HUES64 (cell line): Measurements from ENCODE around the gene PPP1R9B.
A peak's percentile ranks its signal among the peaks of the same experiment; 100 is the strongest.

Experiments used
- H3K27ac ChIP-seq: 2 replicates; pipeline ENCODE4 v1.7.0; 2013; ENCODE audit warnings: low read depth, low read length, inconsistent platforms
- H3K27me3 ChIP-seq: 2 replicates; pipeline ENCODE4 v1.6.1; 2013; ENCODE audit warnings: mild to moderate bottlenecking, low read length; ENCODE audit not compliant: insufficient read depth
- H3K36me3 ChIP-seq: 2 replicates; pipeline ENCODE4 v1.6.1; 2013; ENCODE audit warnings: mild to moderate bottlenecking, low read length; ENCODE audit not compliant: insufficient read depth
- H3K4me1 ChIP-seq: 2 replicates; pipeline ENCODE4 v1.6.1; 2013; ENCODE audit warnings: mild to moderate bottlenecking, low read length, moderate library complexity; ENCODE audit not compliant: insufficient read depth
- H3K4me3 ChIP-seq: 2 replicates; pipeline ENCODE4 v1.5.1; 2013; ENCODE audit warnings: mild to moderate bottlenecking, low read length, moderate library complexity
- H3K9ac ChIP-seq: 2 replicates; pipeline ENCODE4 v1.6.1; 2013; ENCODE audit warnings: mild to moderate bottlenecking, low read depth, low read length
- H3K9me3 ChIP-seq: 2 replicates; pipeline ENCODE4 v1.6.1; 2013; ENCODE audit warnings: low read depth, low read length; ENCODE audit not compliant: insufficient read depth
- WGBS: fragments of 150-250, 120-280 bp; methylation state at CpG from one replicate; pipeline ENCODE4 v1.1.7; 2013; ENCODE audit warnings: missing lambda C conversion rate; 5-methylcytosine and 5-hydroxymethylcytosine counted together

The PPP1R9B gene

GRCh38 chr17:50135316-50136095, 15.0 kb downstream of the PPP1R9B start:
- Histone ChIP-seq H3K27ac (no peak overlapping the region), H3K4me3 (no peak overlapping the region), H3K27me3 (peaks cover 5% of the 10 kb centered on the region), H3K9ac (no peak overlapping the region), H3K9me3 (no peaks in the 10 kb centered on the region), H3K4me1 (peaks cover 27% of the 10 kb centered on the region), H3K36me3 (peaks cover 34% of the 10 kb centered on the region)
- 93% methylated on average over 16 of the region's 16 CpGs for WGBS

DNA sequence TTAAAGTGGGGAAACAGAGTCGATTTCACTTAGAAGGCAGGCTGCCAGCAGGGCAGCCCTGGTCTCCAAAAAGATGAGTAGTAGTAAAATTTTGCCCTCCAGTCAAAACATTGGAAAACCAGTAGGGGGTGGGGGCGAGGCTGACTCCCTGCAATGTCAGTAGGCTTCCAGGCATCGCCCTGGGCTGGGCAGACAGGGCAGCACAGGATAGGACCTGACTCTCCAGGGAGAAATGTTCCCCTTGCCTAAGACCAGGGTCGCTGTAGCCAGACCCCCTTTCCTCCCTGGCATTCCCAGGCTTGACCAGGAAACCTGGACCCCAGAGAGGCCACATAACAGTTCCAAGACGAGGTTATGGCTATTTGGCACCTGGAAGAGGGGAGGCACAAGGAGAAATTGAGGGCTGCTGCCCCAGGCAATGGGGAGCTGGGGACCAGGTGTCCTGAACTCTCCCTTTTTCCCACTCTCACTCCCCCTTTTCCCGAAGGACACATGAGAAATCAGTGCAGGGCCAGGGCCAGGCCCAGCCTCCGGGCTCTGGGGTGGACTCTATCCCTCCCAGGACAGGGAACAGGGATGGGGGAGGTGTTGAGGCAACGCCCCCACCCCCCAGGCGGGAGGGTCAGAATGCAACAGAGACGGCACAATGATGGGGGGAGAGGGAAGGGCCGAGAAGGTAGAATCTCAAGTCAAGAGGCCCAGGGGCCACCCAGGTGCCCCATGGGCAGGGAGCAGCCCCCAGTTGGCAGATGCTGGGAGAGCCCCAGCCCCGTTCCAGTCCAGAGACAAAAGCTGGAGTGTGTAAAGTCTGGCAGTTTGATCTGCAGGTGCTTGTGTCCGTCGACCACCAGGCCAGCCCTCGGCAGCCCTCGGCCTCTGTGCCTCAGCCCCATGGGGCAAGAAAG, 16.0 kb downstream of the PPP1R9B start:
- Histone ChIP-seq H3K4me3 (no peak overlapping the region), H3K9me3 (no peaks in the 10 kb centered on the region), H3K36me3 (peaks cover 30% of the 10 kb centered on the region), H3K4me1 (peaks cover 27% of the 10 kb centered on the region), H3K27ac (no peak overlapping the region), H3K27me3 (peaks cover 5% of the 10 kb centered on the region), H3K9ac (no peak overlapping the region)
- 59% methylated on average over 16 of the region's 16 CpGs for WGBS

- H3K36me3 ChIP-seq: peaks cover 23% of the 10 kb centered on the region
- no peaks in the 10 kb centered on the region for H3K9me3 ChIP-seq
- no peak overlapping the region for H3K27ac ChIP-seq
- H3K4me1 ChIP-seq: peaks cover 27% of the 10 kb centered on the region
- no peak overlapping the region for H3K9ac ChIP-seq
- WGBS: 21% methylated on average over 14 of the region's 16 CpGs
- peaks cover 5% of the 10 kb centered on the region for H3K27me3 ChIP-seq
- no peak overlapping the region for H3K4me3 ChIP-seq
Observed at GRCh38 chr17:50133769-50134099, 16.7 kb downstream of the PPP1R9B start.

- Histone ChIP-seq H3K27me3 (peaks cover 5% of the 10 kb centered on the region), H3K4me1 (peaks cover 27% of the 10 kb centered on the region), H3K9ac (no peak overlapping the region), H3K36me3 (peaks cover 17% of the 10 kb centered on the region), H3K27ac (peak overlapping the region; percentile 12; the same call in 1 of the 2 replicates), H3K4me3 (no peak overlapping the region), H3K9me3 (no peaks in the 10 kb centered on the region)
- 44% methylated on average over 6 of the region's 7 CpGs for WGBS
Observed at GRCh38 chr17:50133028-50133768, 17.3 kb downstream of the PPP1R9B start.

DNA sequence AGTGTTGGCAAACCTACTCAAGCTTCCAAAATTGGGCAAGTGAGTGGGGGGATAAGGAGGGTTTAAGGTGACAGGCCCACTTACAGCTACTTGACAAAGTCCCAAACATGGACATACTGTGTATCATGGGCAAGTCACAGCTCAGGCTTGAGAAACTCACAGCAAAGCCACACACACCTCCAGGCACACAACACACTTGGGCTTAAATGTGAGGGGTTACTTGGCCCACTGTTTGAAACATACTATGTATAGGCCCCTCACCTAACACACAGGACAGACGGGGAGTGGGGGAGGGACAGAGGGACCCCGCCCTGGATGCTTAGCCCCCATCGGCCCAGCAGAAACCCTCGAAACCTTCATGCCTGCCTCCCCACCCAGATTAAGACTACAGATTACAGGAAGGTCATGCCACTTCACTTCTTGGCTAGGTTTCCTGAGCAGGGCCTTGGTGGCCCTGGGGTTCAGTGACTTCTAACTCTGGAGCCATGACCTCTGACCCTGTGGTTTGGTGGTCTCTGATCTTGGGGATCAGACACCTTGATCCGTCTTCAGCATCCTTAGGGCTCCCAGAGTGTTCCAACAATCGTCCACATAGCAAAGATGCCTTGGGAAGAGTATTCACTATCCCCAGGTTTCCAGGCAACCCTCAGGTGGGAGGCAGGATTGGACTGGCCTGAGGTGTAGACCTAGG, 18.2 kb downstream of the PPP1R9B start:
- Histone ChIP-seq H3K27ac (no peak overlapping the region), H3K27me3 (peaks cover 5% of the 10 kb centered on the region)
- 86% methylated on average over 6 of the region's 6 CpGs for WGBS

DNA sequence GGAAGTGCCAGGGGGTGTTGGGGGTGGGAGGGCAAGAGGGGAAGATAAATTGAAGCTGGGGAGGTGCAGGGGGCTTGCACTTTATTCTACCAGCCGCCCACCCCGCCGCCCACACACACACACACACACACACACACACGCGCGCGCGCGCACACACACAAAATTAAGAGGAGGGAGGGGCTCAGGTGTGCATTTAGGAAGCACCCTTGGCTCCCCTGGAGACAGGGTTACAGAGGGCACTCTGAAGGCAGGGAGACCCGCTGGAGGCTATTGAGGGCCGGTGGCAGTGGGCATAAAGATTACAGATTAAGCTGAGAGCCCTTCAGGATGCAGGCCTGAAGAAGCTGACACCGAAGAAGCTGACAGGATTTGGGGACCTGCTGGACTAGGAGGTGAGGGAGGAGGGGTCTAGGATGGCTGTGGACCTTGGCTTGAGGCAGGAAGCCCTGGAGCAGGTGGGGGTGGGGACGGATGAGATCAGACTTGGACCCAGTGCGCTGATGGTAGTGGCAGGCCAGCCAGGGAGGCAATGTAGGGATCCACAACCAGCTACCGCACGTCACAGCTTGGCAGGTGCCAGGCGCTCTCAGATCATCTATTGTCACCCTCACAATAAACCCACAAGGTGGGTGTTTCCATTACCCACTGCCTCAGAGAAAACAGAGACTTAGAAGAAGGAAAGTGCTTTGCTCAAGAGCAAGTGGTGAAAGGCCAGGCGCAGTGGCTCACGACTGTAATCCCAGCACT, 19.7 kb downstream of the PPP1R9B start:
- Histone ChIP-seq H3K27ac (no peak overlapping the region), H3K27me3 (peaks cover 5% of the 10 kb centered on the region), H3K9ac (no peak overlapping the region), H3K4me3 (peak overlapping the region; percentile 62), H3K4me1 (peaks cover 36% of the 10 kb centered on the region), H3K9me3 (no peaks in the 10 kb centered on the region), H3K36me3 (peaks cover 7% of the 10 kb centered on the region; the same call in 1 of the 2 replicates)
- WGBS: 21% methylated on average over 16 of the region's 19 CpGs

More for the DNA sequence above, 18.2 kb downstream of the PPP1R9B start:
- no peaks in the 10 kb centered on the region for H3K9me3 ChIP-seq
- peaks cover 36% of the 10 kb centered on the region for H3K4me1 ChIP-seq
- peaks cover 11% of the 10 kb centered on the region; the same call in 1 of the 2 replicates for H3K36me3 ChIP-seq
- no peak overlapping the region for H3K4me3 ChIP-seq
- H3K9ac ChIP-seq: no peak overlapping the region

DNA sequence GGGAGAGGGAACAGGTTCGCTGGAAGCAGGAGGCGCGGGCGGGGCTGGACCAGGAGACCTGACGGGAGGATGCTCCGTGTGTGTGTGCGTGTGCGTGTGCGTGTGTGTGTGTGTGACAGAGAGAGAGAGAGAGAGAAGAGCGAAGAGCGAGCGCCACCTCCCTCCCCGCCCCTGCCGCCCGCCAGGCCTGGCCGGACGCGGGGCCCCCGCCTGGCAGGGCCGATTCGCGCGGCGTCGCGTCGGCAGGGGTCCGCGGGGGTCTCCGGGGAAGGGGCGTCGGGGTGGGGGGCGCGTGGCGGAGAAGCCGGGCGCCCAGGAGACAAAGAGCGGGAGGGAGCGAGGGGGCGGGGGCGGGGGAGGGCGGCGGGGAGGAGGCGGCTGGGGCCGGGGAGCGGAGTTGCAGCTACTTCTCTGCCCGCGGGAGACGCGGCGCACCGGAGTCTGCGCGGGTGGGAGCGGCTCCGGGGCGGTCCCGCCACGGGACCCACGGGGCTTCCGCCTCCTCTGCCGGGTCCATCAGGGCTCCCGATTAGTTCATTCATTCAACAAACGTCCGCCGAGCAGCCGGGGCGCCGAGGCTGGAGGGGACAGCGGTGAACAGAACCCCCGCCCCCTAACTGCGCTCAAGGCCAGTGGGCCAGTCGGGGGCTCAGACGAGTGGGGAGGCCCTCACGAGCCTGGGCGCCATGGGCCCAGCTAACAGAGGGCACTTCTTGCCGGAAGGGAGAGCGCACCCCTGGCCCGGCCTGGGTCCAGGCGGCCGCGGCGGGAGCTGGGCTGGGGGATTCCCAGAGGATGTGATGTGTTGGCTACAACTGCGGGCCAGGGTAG, 20.5 kb downstream of the PPP1R9B start, which contains the start of gene SAMD14:
Gene SAMD14 (minus strand): TSS at position 433 of the 831 bp plus-strand sequence. CDS start 5,201 bp downstream, outside the sequence.
- Histone ChIP-seq H3K27me3 (peaks cover 5% of the 10 kb centered on the region), H3K9ac (peak within 1 kb of the TSS; percentile 55; the same call in 1 of the 2 replicates), H3K27ac (peak within 1 kb of the TSS; percentile 25; the same call in 1 of the 2 replicates), H3K4me1 (peaks cover 36% of the 10 kb centered on the region), H3K9me3 (no peaks in the 10 kb centered on the region), H3K36me3 (peaks cover 3% of the 10 kb centered on the region; the same call in 1 of the 2 replicates), H3K4me3 (peak within 1 kb of the TSS; percentile 62)
- WGBS: 1% methylated on average over 73 of the region's 84 CpGs

GRCh38 chr17:50129353-50129727, 21.1 kb downstream of the PPP1R9B start:
- Histone ChIP-seq H3K9ac (no peak overlapping the region), H3K4me3 (peak overlapping the region; percentile 62), H3K36me3 (no peaks in the 10 kb centered on the region), H3K27me3 (peaks cover 5% of the 10 kb centered on the region), H3K4me1 (peaks cover 31% of the 10 kb centered on the region), H3K27ac (no peak overlapping the region), H3K9me3 (no peaks in the 10 kb centered on the region)
- 1% methylated on average over 30 of the region's 31 CpGs for WGBS
